ENCODE results near the gene TTC39C.

- TF ChIP-seq CTCF (conservative IDR thresholded peaks at IDR 0.05) (no peak), ZFX (IDR thresholded peaks at IDR 0.05) (no peak)
Observed at GRCh38 chr18:24089515-24090337, 75.2 kb downstream of the TTC39C start.
